NCI-H345 (cell line): ENCODE results near the gene ABAT.

Experiments used
- DNase-seq: peaks from one replicate; lab custom pipeline; 2025; lab: John Stamatoyannopoulos, UW

The ABAT gene

DNA sequence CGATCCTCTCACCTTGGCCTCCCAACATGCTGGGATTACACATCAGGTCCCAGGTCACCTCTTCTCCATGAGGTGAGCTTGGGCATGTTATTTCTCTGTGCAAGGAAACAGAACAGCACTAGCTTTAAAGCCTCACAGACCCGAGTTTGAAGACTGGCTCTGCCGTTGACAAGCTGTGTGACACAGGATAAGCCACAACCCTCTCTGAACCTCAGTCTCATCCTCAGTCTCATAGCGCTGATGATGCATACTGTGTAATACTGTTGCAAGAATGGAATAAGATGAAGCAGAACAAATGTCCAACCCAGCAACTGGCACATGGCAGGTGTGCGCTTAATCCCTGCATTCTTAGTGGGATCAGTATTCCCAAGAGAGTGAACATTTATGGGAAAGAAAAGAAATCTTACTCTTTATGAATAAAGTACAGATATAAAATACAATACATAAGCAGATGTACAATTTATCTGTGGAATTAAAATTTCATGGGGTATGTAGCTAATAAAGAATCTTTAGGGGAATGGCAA lies 43.5 kb downstream of the ABAT start:
- DNase-seq: no peak

DNA sequence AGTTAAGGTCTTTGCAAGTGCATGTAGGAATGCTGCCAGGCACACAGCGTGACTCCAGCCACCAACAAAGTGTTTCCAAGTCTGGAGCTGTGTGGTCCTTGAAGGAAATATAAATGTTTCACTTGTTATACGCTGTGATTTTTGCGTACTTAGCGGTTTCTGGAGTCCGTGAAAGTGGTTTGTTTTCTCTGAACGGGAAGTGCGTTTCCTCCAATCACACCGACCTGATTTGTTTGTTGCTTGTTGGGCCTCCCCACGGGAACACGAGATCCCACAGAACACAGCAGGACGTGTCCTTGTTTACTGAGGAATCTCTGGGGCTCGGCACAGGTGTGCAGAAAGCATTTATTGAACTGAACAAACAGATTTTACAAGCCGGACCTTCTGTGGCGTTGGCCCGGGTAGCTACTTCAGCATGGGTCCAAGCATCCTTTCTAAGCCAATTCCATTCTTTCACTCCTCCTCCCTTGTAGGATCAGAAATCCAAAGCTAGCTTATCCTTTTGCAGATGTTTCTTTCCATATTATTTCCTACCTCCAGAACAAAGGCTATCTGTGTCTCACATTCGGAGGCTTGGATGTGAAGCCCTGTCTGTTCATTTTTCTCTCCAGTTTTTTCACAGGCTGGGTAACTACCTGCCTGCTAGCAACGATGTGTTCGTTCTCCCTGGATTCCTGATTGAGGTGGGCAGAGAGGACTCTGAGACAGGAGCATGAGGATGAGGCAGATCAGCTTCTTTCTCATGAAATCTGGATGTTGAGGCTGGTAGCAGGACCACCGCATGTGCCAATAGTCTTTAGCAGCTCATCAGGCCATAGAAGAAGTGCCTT lies 44.6 kb downstream of the ABAT start:
- peak; percentile 29 for DNase-seq

DNA sequence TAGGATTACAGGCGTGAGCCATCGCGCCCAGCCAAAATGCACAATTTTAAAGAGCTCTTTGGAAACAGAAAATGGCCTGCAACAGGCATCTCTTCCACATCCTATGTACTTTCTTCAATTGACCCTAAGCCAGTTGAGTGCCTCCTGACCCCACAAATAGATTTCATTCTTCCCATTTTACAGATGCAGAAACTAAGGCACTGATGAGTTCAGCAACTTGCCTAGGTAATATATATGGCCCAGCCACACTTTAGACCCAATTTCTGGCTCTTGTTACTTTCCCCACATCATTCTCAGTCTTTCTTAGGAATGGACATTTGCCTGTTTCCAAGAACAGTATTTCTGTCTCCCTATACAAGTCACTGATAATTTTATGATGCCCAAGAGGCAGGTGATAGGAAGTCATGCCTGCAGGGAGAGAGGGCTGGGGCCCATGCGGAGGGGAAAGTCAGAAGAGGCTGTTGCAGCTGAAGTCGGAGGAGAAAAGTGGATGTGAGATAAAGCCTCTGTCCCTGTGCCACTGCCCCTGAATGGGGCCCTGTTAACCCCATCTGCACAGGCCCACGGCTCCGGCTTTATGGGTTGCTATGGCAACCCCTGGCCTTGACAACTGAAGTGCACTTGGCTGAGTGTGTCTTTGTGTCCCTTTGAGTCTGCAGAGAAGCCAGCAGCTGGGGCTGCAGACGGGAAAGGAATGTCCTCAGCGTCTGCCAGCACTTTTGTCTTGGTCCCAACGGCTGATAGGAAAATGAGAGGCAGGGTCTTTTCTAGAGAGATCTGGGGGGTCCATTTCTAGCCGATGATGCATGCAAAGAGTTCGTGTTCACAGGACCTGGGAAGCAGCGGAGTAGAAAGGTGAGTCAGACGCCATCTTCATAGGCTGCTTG lies 45.9 kb downstream of the ABAT start:
- DNase-seq: peak; percentile 90

DNA sequence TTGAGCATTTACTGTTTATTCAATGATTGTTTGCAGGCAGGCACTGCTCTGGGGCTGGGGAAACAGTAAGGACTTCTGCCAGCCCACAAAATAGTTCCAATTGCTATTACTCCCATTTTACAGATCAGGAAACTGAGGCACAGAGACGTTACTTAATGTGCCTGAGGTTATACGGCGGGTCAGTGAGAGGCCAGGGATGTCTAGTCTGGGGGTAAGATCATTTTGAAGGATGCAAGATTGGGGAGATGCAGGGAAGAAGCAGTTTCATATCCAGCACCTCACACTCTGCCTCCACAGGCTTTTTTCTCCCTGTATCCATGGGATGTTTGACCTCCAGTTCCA lies 46.5 kb downstream of the ABAT start:
- DNase-seq: no peak

DNA sequence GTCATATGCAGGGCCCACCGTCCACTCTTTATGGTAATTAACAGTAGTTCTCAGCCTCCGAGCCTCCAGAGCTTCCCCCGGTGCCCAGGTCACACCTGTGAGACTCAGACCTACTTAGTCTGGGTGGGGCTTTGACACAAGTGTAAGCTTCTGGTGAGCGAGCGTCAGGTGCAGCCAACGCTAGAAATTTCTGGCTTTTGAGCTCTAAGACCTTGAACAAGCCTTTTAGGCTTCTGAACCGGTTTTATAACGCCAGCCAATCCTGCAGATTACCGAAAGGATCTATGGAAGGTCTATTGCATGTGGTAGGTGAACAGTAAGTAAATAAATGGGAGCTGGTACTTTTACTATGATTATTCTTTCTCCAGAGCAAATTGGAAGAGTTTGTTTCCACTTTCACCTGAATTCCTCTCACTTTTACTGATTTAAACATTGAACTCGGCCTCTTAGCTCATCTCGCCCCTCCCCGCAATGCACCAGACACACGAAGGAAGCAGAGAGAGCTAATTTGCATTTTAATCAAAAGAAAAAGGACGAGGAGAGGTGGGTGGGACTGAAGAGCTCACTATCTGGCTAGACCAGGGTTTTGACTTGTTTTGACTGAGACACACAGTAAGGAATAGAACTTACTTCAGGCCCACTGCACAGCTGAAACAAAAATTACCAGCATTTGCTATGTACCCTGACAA lies 47.1 kb downstream of the ABAT start:
- peak; percentile 59 for DNase-seq

DNA sequence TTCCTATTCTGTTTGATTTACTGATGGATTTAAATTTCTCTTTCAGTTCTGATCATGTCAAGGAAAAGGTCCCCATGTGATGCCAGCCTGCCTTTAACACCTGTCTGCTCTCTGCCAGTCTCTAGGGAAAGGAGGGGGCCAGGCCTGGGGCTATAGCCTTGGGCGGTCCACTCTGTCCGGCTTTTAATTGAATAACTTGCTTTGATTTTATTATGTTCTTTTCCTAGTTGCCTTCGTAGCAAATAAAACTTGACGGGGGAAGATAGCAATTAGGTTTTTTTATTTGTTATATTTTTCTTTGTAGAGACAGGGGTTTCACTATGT lies 47.6 kb downstream of the ABAT start:
- peak; percentile 51 for DNase-seq

DNA sequence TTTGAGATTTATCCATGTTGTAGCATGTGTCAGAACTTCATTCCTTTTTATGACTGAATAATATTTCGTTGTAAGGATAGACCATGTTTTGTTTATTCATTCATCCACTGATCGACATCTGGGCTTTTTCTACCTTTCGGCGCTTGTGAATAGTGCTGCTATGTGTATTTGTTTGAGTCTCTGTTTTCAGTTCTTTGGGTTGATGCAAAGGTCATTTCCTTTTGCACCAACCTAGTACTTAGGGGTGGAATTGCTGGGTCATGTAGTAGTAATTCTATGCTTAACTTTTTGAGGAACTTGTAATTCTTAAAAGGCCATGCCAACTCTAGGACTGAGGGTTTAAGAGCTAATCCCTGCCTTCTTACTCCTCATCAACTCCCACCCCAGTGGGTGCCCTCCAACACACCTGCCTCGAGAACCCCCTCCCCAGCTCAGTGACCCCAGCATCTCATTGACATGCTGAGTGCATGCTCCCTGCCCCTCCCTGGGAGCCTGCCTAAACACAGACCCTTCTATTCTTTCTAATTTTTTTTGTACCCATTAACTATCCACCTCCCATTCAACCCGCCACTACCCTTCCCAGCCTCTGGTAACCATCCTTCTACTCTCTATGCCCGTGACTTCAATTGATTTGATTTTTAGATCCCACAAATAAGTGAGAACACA lies 51.2 kb downstream of the ABAT start:
- no peak for DNase-seq

DNA sequence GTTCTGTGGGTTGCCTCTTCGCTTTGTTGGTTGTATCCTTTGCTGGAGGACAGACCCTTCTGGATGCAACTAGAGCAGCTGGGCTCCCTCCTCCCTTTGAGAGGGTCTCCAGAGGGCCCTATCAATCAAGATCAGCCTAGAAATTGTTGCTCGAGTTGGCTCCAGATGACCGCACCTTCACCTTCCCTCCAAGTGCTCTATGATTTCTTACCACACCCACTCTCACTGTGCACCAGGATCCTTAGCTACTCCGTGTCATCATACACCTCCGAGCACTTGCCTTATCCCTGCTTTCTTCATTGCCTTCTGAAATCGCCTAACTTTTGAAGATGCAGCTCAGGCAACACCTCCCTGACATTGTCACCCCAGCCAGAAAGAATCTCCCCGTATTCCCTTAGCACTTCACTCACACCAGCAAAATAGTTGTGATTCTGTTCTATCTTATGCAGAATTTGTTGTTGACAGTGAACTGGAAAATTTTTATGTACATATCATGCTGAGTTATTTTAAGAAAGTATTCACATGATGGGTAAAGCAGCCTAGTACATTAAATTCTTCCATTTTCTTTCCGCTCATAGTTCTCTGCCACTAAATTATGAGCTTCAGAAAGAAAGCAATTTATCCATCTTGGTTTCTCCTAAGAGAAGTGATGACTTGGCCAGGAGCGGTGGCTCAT lies 52.9 kb downstream of the ABAT start:
- DNase-seq: no peak

DNA sequence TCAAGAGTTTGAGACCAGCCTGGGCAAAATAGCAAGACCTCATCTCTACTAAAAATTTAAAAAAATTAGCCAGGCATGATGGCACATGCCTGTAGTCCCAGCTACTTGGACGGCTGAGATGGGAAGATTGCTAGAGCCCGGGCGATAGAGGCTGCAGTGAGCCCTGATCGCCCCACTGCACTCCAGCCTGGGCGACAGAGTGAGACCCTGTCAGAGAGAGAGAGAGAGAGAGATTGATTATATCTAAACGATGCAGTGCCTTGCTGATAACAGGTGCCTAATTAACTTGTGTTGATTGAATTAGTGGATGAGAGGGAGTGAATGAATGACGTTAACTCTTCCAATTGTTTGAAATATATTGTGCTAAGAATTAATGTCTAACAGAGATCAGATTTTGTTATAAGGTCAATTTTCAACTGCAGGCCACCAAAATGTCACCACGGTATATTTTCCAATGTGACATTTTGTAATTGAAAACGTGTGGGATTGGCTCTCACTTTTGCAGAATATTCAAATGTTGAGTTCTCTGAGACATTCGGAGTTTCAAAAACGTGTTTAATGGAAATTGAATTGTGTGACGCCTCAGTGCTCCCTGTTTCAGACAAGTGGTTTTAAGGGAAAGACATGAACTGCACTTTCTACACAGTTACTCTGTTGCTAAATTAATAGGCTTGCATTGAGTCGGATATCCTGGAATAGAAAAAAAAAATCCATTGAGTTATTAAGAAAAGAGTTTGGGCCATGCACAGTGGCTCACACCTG lies 53.6 kb downstream of the ABAT start:
- DNase-seq: no peak

DNA sequence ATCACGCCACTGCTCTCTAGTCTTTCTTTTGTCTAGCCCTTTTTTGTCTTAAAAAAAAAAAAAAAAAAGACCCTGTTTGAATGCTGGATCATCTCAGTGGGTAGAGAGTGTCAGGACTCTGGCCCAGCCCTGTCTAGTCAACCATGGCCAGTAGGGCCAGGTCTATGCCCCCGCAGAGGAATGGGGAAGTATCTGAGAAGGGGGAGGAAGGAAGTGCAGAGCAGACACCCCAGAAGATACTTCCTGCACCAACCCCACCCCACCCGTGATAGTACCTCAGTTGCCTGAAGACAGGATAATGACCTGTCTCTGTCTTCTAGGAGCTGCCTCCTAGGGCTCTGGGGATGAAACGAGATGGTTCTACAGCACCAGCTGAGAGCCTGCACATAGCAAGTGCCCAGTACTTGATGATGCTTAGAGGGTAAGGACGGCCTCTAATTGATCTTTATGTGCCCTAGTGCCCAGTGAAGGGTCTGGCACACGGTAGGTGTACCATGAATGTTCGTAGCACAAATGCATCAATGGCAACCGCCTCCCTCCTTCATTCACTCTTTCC lies 55.4 kb downstream of the ABAT start:
- no peak for DNase-seq

DNA sequence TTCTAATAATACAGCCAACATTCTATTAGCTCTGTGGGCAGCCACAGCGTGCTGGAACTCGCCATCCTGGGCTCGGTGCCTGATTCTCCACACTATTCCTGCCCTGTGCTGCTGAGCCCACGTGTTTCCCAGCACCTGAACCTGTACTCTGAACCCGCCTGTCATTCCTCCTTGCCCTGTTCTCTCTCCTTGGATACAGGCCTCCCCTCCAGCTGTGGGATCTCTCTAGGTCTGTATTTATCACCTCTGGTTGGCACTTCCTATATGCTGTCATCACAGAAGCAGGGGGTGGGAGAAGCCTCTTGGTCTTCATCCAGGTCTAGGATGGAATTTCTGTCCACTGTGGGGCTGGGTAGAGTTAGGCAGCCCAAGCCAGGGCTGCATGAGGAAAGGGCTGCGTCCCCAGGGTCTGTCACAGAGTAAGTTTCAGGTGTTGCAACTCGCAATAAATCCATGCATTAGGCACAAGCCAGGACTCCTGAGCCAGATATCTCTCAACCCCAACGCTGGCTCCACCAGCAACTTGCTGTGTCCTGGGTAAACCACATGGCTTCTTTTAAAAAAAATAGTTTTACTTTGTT lies 56.0 kb downstream of the ABAT start:
- peak; percentile 36 for DNase-seq

DNA sequence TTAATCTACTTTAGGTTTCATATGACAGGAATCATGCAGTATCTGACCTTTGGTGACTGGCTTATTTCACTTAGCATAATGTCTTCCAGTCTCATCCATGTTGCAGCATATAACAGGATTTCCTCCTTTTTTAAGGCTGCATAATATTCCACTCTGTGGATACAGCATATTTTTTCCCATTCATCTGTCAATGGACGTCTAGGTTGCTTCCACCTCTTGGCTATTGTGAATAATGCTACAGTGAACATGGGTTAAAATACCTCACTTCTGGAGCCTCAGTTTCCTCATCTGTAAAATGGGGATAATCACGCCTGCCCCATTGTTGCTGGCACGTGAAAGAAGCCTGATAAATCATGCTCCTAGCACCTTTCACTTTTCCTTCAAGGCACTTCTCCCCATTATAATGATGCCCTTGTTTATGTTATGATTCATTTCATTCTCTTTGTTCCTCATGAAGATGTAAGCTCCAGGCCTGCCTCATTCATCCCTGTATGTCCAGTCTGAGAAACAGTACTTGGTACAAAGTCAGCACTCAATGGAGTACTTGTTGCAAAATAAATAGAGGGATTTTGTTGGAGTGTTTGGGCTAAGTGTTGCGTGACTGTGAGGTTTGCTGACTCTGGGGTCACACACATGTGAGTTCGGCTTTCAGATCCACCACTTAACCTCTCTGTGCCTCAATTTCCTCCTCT lies 59.6 kb downstream of the ABAT start:
- no peak for DNase-seq

DNA sequence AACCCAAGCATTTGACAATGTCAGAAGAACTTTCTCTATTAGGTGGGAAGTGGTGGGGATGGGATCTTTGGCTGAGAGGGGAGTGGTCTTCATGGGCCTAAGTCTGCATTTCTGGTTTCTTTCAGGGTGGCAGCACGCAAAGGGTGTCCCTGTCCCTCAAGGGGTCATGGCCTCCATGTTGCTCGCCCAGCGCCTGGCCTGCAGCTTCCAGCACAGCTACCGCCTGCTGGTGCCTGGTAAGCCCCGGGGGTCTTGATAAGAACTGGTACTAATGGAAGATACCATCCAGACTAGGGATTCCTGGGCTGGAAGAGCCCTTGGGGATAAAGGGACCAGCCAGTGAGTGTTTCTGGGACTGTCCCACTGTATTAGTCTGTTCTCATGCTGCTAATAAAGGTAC lies 61.2 kb downstream of the ABAT start:
- DNase-seq: no peak

DNA sequence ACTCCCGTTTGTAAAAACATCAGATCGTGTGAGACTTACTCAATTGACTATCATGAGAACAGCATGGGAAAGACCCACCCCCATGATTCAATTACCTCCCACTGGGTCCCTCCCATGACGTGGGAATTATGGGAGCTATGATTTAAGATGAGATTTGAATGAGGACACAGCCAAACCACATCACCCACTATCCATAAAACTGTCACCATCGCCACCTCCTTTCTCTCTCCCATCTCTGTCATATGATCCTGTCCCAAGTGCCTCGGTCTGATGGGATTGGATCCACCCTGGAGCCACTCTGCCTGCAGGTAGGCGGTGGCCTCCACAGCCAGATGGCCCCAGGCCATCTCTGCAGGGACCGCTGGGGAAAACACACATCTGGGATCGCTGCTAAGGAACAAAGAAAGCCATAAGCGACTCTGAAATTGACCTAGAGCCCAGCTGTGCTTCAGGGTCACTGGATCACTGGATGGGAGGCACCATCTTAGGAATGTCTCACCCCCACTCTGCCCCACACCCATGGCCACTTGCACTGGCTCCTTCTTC lies 61.8 kb downstream of the ABAT start:
- DNase-seq: no peak

DNA sequence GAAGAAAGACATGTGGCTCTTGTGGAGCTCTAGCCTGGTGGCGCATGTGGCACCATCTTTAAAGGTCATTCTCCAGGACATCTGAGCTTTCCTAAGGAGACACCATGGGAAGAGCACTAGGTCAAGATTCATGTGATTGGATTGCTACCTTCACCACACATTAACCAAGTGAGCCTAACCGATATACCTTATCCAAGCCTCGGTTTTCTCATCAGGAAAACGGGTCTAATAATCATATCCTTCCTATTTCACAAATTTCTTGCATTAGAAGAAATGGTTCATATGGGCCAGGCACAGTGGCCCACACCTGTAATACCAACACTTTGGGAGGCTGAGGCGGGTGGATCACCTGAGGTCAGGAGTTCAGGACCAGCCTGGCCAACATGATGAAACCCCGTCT lies 64.7 kb downstream of the ABAT start:
- no peak for DNase-seq

DNA sequence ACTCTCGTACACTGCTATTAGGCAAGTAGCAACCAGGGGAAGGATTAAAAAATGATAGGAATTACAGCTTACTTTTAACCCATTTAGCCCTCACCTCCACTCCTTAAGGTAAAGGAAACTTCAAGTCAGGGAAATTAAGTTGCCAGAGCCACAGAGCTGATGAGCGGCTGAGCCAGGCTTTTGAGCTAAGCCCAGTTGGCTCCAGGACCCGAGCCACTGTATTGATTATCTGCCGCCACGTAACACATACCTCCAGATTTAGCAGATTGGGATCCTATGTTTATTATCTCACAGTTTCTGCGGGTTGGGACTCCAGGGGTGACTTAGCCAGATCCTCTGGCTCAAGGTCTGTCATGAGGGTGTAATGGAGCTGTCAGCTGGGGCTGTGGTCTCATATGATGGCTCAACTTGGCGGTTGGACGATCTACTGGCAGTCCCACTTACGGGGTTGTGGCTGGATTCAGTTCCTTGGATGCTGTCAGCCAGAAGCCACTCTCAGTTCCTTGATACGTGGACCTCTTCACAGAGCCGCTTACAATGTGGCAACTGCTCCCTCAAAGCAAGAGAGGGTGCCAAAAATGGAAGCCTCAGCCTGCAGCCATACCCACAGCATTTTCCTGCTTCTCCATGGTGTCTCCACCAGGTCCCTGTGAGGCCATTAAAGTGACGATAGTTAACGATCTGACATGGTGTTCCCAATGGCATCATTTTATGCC lies 65.7 kb downstream of the ABAT start:
- DNase-seq: no peak

DNA sequence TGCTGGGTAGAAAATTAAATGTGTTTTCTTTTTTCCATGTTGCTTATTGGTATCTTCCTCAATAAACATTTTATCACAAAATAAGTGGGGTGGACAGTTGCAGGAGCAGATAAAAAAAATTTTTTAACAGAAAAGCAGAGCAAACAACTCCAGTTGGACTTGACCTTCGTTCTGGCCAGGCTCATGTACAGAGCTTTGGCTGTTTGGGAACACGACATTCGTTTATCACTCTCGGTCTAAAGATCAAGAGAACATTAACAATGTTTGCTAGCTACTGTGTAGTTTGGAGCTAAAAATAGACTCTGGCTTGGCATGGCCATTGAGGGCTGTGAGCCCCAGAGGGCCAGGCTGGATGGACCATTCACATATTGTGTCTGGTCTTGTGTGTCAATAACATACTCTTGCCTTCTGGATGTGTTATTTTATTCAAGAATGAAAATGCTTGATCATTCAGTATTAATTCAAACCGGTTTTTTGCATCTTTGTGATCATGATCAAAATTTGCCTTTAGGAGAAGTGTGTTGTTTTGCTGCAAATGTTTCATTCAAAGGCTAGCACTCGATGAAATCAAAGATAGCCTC lies 66.4 kb downstream of the ABAT start:
- DNase-seq: no peak

DNA sequence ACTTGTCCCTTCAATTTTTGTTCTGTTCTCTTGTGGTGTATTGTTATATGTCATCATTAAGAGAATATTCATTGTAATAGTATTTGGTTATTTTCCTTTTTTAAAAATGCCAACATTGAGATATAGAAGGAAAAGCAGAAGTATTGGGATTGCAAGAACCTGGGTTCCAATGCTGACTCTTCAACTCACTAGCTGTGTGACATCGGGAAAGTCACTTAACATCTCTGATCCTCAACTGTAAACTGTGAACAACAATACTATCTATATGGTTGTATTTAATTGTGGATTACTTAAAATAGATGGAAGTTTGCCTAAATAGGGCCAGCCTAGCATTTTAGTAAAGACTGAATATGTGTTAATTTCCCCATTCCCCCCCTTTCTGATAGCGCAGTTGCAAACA lies 67.2 kb downstream of the ABAT start:
- no peak for DNase-seq
